Rectal smooth muscle tissue (tissue), 1 donor: Measurements from ENCODE around the gene PGRMC1.
"Not testable (repeated sequence)": the region's sequence is repeated elsewhere in the genome, so short reads cannot be mapped to it uniquely, and the experiment has no call there.

Experiments
- H3K27ac ChIP-seq: one replicate; pipeline ENCODE4 v1.7.0; 2013; ENCODE audit warnings: low read depth, low read length, inconsistent platforms
- H3K27me3 ChIP-seq: one replicate; pipeline ENCODE4 v1.7.0; 2013; ENCODE audit warnings: low read length; ENCODE audit not compliant: control insufficient read depth, insufficient read depth
- H3K36me3 ChIP-seq: one replicate; pipeline ENCODE4 v1.7.0; 2013; ENCODE audit warnings: low read length; ENCODE audit not compliant: control insufficient read depth, insufficient read depth
- H3K4me1 ChIP-seq: one replicate; pipeline ENCODE4 v1.7.0; 2013; ENCODE audit warnings: low read length; ENCODE audit not compliant: control insufficient read depth, insufficient read depth
- H3K4me3 ChIP-seq: one replicate; pipeline ENCODE4 v1.7.0; 2013; ENCODE audit warnings: low read length
- H3K9ac ChIP-seq: one replicate; pipeline ENCODE4 v1.7.0; 2013; ENCODE audit warnings: low read length

Gene PGRMC1

GRCh38 chrX:119235872-119236622 is at the start of gene PGRMC1:
TSS of gene PGRMC1 (plus strand) at chrX:119236285. CDS start at chrX:119236364, 79 bp downstream.
- peak within 1 kb of the TSS; percentile 66 for H3K9ac ChIP-seq
- no peaks in the 10 kb centered on the region for H3K27me3 ChIP-seq
- peak within 1 kb of the TSS; percentile 74 for H3K4me3 ChIP-seq
- no peaks in the 10 kb centered on the region for H3K4me1 ChIP-seq
- no peaks in the 10 kb centered on the region for H3K36me3 ChIP-seq
- H3K27ac ChIP-seq: peak within 1 kb of the TSS; percentile 86

GRCh38 chrX:119186763-119187162 is 49.3 kb upstream of the PGRMC1 start:
- Histone ChIP-seq H3K36me3 (no peaks in the 10 kb centered on the region), H3K9ac (no peak overlapping the region), H3K27ac (no peak overlapping the region), H3K27me3 (no peaks in the 10 kb centered on the region), H3K4me1 (no peaks in the 10 kb centered on the region), H3K4me3 (no peak overlapping the region)

- Histone ChIP-seq H3K27ac (no peak overlapping the region), H3K4me1 (no peaks in the 10 kb centered on the region), H3K4me3 (no peak overlapping the region), H3K9ac (no peak overlapping the region), H3K36me3 (no peaks in the 10 kb centered on the region), H3K27me3 (no peaks in the 10 kb centered on the region)
Measured at GRCh38 chrX:119187298-119187697, 48.8 kb upstream of the PGRMC1 start.

GRCh38 chrX:119189115-119189514 is 47.0 kb upstream of the PGRMC1 start:
- H3K9ac ChIP-seq: no peak overlapping the region
- H3K4me3 ChIP-seq: no peak overlapping the region
- H3K36me3 ChIP-seq: no peaks in the 10 kb centered on the region
- no peaks in the 10 kb centered on the region for H3K4me1 ChIP-seq
- no peaks in the 10 kb centered on the region for H3K27me3 ChIP-seq
- no peak overlapping the region for H3K27ac ChIP-seq

GRCh38 chrX:119189595-119189994 is 46.5 kb upstream of the PGRMC1 start:
- no peak overlapping the region for H3K9ac ChIP-seq
- H3K27ac ChIP-seq: no peak overlapping the region
- H3K4me1 ChIP-seq: no peaks in the 10 kb centered on the region
- H3K36me3 ChIP-seq: no peaks in the 10 kb centered on the region
- no peaks in the 10 kb centered on the region for H3K27me3 ChIP-seq
- no peak overlapping the region for H3K4me3 ChIP-seq

GRCh38 chrX:119190091-119190681 is 45.9 kb upstream of the PGRMC1 start:
- no peak overlapping the region for H3K4me3 ChIP-seq
- no peak overlapping the region for H3K9ac ChIP-seq
- H3K27me3 ChIP-seq: no peaks in the 10 kb centered on the region
- no peaks in the 10 kb centered on the region for H3K4me1 ChIP-seq
- no peaks in the 10 kb centered on the region for H3K36me3 ChIP-seq
- H3K27ac ChIP-seq: no peak overlapping the region

GRCh38 chrX:119190831-119191230 is 45.3 kb upstream of the PGRMC1 start:
- Histone ChIP-seq H3K27me3 (no peaks in the 10 kb centered on the region), H3K9ac (no peak overlapping the region), H3K4me3 (no peak overlapping the region), H3K36me3 (no peaks in the 10 kb centered on the region), H3K27ac (no peak overlapping the region), H3K4me1 (no peaks in the 10 kb centered on the region)

- H3K9ac ChIP-seq: no peak overlapping the region
- H3K4me1 ChIP-seq: no peaks in the 10 kb centered on the region
- H3K27ac ChIP-seq: no peak overlapping the region
- no peak overlapping the region for H3K4me3 ChIP-seq
- no peaks in the 10 kb centered on the region for H3K36me3 ChIP-seq
- no peaks in the 10 kb centered on the region for H3K27me3 ChIP-seq
Measured at GRCh38 chrX:119194621-119195020, 41.5 kb upstream of the PGRMC1 start.

- H3K27ac ChIP-seq: no peak overlapping the region
- H3K4me3 ChIP-seq: no peak overlapping the region
- H3K27me3 ChIP-seq: no peaks in the 10 kb centered on the region
Measured at GRCh38 chrX:119201570-119201969, 34.5 kb upstream of the PGRMC1 start.

GRCh38 chrX:119206203-119206602 is 29.9 kb upstream of the PGRMC1 start:
- H3K4me1 ChIP-seq: no peaks in the 10 kb centered on the region
- H3K9ac ChIP-seq: no peak overlapping the region
- H3K4me3 ChIP-seq: no peak overlapping the region
- no peaks in the 10 kb centered on the region for H3K27me3 ChIP-seq
- H3K36me3 ChIP-seq: no peaks in the 10 kb centered on the region
- H3K27ac ChIP-seq: no peak overlapping the region

More at GRCh38 chrX:119201570-119201969, 34.5 kb upstream of the PGRMC1 start:
- Histone ChIP-seq H3K4me1 (no peaks in the 10 kb centered on the region), H3K9ac (no peak overlapping the region), H3K36me3 (no peaks in the 10 kb centered on the region)

- H3K36me3 ChIP-seq, H3K27me3 ChIP-seq, H3K9ac ChIP-seq, H3K27ac ChIP-seq, H3K4me1 ChIP-seq, H3K4me3 ChIP-seq: not testable (repeated sequence)
Measured at GRCh38 chrX:119207483-119207882, 28.6 kb upstream of the PGRMC1 start.

- H3K27ac ChIP-seq: no peak overlapping the region
- H3K4me1 ChIP-seq: no peaks in the 10 kb centered on the region
- H3K9ac ChIP-seq: no peak overlapping the region
- no peaks in the 10 kb centered on the region for H3K36me3 ChIP-seq
- no peak overlapping the region for H3K4me3 ChIP-seq
- H3K27me3 ChIP-seq: no peaks in the 10 kb centered on the region
Measured at GRCh38 chrX:119208401-119209057, 27.6 kb upstream of the PGRMC1 start.
